HG03095 (cell line): Measurements from ENCODE around the gene NFYC.

Experiments used
- ATAC-seq: cut with Tn5 transposase; IDR thresholded peaks from one replicate; pipeline ENCODE4 v1.9.1; 2021; ENCODE audit warnings: moderate library complexity; ENCODE audit not compliant: unreplicated experiment

NFYC gene

DNA sequence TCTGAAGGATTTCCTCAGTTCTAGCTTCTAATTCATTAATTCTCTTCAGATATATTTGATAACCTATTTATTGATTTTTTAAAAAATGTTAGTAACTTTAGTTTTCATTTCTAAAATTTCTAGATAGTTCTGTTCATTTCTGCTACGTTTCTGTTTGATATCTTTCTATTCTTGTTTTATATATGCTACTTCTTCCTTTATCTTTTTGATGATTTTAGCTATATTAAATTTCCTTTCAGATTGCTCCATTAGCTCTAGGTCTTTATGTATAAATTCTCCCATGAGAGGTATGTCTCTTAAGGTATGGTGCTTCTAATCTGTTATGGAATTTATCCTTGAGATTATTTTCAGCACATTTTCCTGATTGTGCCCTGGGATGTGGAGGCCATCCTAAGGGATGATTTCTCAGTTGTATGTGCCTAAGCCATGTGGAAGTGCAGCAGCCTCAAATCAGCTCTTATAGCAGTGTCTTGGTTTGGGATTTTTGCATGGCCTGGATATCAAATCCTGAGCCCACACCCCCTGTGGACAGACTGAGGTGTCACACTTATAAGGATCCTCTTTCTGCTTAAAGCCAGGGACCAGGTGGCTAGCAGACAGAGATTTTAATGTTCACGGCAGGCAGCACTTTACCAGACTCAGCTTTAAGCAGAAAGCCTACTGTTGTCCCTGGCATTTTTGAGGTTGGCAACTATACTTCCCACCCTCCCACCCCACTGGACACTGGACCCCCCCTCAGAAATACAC lies 85.9 kb downstream of the NFYC start:
- no peak for ATAC-seq

DNA sequence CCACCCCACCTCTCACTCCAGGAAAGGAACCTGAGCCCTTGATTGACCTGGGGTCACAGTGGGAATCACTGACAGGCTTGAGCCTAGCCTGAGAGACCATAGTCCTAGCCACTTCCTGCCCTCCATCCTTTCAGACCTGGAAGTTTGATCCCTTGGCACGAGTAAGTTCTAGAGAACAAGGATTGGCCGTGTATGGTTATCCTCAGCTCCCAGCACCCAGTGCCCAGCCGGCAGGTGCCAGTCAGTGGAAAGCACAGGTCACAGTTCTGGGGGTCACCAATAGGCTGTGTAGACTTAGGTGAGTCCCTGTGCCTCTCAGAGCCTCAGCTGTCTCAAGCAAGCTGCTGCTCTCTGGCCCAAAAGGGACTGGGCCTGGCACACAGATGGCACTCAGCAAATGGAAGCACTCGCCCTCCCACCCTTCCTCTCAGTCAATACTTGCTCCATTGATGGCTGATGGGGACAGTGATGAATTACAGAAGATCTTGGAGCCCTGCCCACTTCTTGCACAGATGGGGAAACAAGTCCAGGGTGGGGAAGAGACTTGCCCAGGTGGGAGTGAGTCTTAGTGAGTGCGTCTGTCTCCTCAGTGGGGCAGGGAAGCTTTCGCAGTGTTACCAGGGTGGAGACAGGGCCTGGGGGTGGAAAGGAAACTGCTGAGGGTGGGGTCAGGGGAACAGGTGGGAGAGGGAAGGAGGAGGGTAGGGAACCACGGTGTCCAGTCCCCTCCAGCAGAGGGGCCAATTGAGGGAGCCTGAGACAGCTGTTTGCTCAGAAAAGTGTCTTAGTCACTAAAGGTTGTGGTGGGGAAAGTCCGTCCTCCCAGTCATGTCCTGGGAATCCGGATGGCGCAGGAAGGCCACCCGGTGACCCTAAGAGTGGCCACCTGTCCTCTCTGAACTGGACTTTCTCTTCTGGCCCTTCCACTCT lies 89.4 kb downstream of the NFYC start:
- no peak for ATAC-seq

DNA sequence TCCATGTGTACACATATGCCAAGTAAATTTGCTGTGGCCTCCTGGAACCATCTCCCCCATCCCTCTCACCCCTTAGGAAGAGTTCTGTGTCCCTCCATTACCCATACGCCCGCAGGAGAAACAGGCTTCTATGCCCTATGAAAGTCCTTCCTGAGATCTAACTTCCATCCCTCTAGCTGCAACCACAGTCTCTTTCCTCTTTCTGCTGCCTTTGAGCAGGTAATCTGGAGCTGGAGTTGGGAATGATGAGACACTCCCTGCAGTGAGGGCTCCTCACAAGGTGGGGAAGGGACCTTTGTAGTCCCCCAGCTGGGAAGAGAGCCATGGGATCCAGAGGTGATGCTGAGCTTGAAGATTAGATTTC lies 90.1 kb downstream of the NFYC start:
- no peak for ATAC-seq

DNA sequence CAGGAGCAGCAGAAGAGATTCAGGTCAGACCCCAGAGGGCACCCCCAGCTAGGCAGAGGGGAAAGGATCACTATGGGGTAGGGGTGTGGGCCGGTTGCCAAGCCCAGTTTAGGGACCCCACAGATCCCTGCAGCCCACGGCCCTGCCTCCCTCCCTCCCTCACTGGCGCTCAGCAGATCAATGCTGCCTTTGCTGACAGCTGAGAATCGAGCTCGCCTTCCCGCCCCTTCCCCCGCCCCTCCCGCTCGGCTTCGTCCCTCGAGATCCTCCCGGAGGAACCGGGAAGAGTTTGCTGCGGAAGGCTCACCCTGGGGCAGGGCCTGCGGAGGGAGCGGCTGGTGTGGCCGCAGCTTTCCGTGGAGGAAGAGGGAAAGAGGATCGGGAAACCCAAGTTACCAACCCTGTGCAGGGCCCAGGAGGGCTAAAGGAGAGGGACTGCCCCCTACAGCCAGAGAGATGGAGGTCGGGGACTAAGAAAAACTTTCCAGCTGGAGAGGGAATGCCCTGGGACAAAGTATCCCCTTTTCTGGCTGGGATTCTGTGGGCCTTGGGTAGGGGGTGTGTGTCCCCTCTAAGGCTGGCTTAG lies 91.0 kb downstream of the NFYC start:
- no peak for ATAC-seq

DNA sequence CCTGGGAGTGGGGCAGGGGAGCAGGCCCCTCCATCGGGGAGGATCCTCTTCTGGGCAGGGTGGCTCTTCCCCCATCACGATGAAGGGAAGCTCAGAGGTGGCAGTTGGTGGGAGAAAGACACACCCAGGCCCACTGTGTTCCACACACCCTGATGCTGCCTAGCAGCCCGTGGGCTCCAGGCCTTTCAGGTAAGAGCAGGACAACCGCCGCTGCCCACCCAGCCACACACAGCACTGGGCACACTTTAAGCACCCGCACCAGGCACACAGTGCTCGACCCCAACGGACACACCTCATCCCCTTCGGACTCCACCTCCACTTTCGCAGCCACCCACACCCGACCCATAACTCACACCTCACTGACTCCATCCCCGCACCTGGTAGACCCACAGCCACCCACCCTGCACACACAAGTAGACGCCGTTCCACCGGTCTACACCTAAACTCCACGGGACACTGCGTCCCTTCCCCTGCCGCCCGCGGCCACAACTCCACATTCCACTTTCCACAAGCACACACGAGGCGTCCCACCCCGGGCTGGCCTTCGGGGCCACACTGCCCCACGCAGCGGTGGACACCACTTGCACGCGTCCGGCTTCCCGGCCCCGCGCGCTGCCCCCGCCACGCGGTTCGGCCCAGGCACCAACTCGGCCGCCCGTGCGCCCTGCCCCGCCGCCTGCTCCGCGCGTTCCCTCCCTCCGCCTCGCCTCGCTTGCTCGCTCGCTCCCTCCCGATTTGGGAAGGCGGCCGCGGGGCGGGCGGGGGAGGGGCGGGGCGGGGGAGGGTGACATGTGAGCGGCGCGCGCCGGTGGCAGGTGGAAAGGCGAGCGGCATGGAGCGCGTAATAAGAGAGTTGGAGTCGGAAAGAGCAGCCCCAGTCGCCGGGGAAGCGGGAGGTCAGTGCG lies 91.7 kb downstream of the NFYC start, which contains the start of gene KCNQ4:
Gene KCNQ4 (plus strand): TSS at position 787 of the 905 bp plus-strand sequence. CDS start 307 bp downstream, outside the sequence.
- ATAC-seq: no peak

DNA sequence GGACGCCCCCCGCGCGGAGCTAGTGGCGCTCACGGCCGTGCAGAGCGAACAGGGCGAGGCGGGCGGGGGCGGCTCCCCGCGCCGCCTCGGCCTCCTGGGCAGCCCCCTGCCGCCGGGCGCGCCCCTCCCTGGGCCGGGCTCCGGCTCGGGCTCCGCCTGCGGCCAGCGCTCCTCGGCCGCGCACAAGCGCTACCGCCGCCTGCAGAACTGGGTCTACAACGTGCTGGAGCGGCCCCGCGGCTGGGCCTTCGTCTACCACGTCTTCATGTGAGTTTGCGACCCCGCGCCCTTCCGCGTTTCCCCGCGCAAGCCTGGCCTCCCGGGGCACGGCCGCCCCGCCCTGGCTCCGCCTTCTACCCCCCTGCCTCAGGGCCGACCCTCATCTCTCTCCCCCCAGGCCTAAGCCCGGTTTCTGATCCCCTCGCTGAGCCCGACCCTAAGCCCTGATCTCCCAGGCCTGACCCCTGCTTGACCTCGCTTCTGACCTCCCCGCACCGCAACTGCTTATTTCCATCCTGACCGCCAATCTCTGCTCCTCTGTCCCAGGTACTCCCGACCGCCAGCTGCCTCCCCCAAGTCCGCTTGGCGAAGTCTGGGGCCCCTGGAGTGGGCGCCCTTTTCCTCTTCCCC lies 92.8 kb downstream of the NFYC start:
- no peak for ATAC-seq

DNA sequence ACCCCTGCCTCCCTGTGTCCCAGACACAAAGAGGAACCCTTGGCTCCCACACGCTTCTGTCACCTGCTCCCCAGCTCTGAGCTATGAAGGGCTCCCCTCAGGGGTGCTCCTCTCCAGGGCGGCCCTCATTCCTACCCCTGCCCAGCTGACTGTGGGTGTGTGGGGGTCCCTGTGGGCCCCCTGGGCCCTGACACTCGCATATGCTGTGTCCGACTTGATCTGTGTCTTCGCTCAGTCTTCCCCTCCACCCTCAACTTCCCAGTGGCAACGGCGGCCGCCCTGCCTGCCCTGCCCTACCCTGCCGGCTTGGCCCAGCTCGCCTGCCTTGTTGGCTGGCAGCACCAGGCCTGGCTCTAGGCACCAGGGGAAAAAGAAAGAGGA lies 93.3 kb downstream of the NFYC start:
- ATAC-seq: no peak

DNA sequence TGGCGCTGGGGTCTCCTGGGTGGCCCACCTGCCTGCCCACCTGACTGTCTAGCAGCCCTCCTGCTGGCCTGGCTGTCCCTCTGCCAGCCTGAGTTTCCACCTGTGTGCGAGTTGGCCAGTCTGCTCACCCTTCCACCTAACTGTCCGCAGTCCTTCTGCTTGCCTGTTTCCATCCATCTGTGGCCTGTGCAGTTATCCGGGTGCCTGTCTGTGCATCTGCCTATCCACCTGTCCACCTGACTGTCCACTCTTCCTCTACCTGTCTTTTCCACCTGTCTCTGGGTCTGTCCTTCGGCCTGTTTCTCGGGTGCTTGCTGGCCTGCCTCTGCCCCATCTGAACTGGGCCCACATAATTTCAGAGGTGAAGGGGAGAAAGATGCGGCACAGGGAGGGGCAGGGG lies 93.9 kb downstream of the NFYC start:
- ATAC-seq: no peak

DNA sequence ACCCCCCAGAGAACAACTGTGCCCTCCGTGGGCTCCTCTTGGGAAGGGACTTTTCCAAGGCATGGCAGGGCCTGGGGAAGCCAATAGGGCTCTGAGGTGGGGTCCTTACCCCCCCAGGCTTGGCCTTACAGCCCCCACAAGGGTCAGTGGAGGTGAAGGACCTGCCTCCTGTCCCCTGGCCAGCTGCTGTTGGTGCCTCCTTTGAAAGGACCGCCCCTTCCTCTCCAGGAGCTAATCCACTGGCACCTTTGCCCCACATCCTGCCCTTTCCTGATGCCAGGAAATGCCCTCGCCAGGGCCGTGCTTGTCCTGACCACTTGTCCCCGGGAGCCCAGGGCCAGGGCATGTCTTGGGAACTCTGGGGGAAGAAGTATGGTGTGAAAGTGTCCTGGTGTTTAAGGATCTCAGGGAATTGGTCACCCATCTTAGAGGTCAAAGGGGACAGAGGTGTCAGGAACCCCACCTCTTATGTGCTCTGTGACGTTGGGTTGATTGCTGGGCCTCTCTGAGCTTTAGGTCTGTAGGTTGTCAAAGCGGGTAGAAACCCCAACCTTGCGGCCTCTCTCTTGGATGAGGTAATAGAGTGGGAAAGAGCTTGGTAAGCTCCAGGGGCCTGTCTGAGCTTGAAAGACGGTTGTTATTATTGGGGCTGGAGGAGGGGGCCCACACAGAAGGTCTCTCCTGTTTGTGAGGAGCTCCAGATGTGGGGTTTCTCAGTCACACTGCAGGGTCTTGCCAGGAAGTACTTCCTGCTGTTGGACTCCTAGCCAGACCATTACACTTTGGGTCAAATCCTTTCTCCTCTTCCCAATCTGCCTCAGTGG lies 94.9 kb downstream of the NFYC start:
- no peak for ATAC-seq

DNA sequence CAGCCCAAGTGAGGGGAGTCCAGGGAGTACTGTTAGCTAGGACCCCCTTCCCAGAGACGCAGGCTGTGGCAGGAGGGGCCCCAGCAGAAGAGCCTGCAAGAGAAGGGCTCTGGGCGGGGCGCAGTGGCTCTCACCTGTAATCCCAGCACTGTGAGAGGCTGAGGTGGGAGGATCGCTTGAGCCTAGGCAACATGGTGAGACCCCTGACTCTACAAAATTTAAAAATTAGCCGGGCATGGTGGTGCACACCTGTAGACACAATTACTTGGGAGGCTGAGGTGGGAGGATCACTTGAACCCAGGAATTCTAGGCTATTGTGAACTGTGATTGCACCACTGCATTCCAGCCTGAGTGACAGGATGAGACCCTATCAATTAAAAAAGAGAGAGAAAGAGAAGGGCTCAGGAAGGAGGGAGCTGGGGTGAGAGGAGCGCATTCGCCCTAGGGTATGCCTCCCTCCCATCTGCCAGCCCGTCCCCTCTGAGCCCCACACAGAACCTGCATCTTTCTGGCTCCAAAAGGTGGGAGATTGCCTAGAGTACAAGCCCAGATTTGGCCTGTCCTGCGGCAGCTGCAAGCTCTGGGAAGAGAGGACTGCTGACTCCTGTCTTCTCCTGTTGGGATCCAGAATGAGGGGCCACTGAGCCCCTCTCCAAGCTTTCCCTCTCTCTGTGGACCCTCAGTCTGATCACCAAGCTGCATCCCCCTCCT lies 95.6 kb downstream of the NFYC start:
- ATAC-seq: no peak

DNA sequence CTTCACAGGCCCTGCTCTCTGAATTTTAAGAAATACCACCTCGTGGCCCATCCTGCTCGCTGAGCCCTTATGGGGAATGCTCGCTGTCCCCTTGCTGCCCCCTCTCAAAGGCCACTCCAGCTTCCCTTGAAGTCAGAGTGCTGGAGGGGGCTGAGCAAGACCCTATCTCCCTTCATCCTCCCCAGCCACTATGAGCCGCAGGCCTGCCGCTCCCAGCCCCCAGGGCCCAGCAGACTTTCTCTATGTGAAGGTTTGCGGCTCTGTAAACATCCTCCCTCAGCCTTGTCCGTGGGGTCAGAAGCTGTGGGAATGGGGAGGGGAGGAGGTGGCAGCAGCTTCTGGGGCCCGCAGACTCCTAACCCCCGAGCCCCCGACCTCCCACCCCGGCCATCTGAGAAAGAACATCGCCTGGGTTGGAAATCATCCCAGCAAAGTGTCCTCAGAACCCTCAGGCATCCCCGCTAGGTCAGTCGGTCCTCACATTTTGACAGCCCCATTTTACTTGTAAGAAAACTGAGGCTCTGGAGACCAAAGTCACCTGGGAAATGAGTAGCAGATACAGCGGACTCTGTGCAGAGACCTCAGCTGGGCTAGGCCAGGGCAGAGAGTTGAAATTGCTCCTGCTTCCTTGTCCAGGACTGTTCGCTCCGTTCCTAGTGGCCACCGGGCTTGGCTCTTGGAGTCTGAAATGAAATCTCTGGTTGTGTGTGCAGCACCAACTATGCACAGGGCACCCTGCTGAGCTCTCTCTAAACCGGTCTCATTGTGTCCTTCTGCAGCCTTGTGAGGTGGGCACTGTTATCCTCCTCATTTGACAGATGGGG lies 96.4 kb downstream of the NFYC start:
- no peak for ATAC-seq

DNA sequence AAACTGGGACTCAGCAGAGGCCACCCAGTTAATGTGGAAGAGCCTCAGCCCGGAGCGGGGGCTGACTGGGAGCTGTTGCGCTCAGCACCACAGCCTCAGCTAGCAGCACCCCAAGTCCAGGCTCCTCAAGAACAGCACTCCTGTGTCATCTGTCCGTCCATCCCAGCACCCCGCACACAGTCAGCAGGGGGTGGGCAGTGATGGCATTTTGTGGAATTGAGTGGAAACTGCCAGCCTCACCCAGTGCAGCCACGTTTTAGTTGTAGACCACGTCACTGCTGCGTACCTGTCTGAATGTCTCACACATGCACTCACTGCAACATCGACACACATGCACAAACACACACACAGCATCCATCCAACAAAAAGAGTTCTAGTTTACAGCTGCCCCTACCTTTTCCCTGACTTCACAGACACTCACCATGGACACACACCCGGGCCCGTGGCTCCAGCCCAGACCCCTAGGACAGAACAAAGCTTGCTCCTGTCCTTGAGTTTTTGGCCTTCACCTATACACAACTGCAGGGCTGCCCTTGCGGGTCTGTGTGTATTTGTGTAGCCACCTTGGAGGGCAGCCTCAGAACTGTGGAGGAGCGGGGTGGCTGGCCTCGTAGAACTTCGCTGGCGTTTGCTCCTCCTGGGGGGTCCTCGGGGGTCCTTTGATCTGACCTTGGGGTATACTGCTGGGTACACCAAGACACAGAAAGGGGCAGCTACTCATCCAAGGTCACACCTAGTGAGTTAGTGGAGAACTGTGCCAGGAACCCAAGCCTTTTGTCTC lies 97.2 kb downstream of the NFYC start:
- ATAC-seq: no peak

DNA sequence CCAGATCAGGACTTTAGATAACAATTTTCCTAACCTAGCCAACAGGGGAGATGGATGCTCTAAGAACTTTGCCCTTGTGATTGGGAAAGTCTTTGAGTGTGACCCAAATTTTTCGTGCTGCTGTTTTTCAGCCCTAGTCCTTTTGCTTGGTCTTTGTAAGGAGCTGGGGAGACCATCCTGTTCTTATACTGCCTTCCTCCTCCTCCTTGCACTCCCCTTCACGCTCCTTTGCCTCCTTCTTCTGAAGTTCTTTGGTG lies 97.8 kb downstream of the NFYC start:
- no peak for ATAC-seq

DNA sequence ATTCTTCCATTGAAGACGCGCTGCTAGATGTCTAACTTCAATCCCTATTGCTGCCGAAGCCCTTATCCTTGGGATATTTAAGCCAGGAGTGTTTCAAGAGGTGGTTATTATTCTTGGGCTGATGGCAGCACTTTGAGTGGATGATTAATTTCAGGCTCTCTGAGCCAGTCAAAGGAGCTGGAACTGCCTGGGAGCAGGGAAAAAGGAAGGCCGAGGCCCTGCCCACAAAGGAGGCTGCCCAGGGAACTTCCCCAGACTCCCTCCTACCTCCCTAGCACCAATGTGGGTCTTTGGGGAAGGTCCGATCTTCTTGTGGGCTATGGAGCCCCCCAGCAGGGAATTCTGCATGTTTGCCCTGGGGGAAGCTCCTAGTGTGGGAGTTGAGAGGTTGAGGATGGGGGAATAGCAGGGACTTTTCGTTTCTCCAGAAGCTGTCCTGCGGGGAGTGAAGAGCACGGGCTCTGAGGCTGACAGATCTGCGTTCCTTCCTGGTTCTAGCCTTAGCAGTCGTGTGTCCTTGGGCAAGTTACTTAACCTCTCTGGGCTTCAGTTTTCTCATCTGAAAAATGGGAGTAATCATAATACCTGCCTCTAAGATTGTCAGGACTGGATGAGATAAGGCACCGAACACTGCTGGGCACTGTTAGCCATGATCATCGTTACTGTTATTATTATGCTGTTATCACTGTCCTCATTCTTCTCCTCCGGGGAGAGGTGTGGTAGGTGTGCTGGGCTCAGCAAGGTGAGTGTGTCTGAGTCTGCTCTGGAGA lies 98.3 kb downstream of the NFYC start:
- no peak for ATAC-seq

DNA sequence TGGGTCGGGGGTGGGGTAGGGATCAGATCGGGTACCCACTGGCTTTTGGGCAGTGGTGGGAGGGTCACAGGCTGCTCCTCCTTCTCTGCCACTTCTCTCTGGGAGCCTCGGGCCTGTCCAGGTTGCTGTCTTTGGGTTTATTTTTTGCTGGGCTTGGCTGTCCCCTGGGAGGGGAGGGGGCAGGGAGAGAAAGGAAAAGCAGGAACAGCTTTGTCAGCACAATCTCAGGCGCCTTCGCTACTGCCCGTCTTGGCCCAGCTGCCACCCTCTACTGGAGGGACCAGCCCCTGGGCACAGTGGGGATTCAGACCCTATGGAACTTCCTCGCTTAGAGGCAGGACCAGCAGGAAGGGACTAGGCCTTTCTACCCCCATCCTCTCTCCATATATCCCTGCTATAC lies 100.5 kb downstream of the NFYC start:
- no peak for ATAC-seq

DNA sequence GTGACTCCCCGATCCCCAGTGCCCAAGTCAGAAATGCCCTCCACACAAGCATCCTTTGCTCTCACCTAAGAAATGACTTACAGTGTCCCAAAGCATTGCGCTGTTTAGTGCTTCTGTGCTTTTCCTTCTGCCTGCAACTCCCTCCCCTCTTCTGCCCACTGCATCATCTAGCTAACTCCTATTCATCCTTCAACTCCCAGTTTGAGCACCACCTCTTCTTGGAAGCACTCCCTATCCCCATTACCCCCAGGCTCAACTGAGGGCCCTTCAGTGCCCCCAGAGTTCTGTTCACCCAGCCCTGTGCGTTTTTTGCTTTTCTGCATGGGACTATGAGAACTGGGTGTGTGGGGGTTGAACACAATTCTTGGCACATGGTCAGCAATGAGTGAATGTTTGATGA lies 102.1 kb downstream of the NFYC start:
- no peak for ATAC-seq

DNA sequence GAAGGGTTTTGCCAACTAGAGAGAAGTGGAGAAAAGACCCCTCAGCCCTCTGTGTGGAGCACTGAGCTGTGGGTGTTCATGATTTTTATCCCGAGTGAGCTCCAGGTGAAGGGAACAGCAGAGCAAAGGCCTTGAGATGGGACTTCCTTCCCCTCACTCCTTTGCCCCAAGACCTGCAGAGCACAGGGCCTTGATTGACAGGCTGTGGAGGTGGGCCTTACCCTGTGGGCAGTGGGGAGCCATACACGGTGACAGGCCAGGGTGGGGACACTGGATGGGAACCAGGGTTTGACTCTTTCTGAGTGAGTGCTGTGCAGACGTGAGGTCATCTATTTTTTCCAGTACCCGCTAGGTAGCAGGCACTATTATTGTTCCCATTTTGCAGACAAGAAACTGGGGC lies 102.5 kb downstream of the NFYC start:
- no peak for ATAC-seq
